ENCODE data around the gene HK3. TPM values are rescaled to one million over a fixed set of nuclear protein-coding genes. Genes with fewer than 3 reads are reported as not detected.

The HK3 gene
- total RNA-seq, 1 experiment from 2014 or later, result 0.17 TPM

DNA sequence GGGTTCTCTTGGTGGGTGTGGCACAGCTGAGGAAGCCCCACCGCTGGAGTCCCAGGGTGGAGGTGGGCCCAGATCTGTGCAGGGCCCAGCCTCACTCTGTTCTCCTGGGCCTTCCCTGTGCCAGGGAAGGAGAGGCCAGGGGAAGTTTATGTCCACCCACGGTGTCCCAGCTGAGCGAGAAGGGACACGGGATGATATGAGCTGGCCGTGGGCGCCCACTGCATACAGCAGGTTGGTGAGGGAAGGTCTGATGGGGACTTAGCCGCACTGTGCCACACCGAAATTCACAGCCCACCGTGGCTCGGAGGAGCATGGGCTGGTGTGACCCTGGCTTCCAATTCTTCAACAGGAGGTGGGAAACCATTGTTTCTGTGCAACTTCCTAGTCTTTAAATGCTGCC lies 54.9 kb downstream of the HK3 start (continued):
- TF ChIP-seq, protein P1, sequence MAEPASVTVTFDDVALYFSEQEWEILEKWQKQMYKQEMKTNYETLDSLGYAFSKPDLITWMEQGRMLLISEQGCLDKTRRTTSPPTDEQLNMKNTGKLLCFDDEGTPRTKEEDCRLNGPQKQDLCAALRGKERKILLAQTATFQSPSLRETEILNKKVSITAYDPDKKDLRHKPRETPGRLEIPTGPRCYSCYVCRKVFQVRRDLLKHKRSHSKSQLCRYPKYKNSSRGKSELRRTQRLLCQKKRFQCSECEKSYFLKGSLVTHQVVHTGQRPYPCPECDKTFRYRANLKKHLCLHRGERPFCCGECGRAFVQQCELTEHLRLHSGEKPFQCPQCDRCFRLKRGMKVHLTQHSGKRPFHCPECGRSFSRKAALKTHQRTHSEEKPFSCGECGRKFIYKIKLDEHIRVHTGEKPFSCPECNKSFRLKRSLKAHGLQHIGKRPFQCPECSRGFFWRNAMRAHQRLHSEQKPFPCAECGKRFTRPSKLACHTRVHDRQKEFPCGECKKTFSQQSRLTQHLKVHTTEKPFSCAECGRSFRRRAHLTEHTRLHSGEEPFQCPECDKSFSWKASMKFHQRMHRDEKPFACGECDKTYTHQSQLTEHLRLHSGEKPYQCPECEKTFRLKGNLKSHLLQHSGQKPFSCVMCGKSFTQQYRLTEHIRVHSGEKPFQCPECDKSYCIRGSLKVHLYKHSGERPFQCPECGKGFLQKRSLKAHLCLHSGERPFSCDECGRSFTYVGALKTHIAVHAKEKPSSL (CRISPR knock-in tag; conservative IDR thresholded peaks at IDR 0.05), result no peak
- TF ChIP-seq, protein P2, sequence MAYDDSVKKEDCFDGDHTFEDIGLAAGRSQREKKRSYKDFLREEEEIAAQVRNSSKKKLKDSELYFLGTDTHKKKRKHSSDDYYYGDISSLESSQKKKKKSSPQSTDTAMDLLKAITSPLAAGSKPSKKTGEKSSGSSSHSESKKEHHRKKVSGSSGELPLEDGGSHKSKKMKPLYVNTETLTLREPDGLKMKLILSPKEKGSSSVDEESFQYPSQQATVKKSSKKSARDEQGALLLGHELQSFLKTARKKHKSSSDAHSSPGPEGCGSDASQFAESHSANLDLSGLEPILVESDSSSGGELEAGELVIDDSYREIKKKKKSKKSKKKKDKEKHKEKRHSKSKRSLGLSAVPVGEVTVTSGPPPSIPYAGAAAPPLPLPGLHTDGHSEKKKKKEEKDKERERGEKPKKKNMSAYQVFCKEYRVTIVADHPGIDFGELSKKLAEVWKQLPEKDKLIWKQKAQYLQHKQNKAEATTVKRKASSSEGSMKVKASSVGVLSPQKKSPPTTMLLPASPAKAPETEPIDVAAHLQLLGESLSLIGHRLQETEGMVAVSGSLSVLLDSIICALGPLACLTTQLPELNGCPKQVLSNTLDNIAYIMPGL (CRISPR knock-in tag; IDR thresholded peaks at IDR 0.05), result no peak
- TF ChIP-seq ATF1 (CRISPR knock-in tag; IDR thresholded peaks at IDR 0.05), result no peak
- TF ChIP-seq, protein P3, sequence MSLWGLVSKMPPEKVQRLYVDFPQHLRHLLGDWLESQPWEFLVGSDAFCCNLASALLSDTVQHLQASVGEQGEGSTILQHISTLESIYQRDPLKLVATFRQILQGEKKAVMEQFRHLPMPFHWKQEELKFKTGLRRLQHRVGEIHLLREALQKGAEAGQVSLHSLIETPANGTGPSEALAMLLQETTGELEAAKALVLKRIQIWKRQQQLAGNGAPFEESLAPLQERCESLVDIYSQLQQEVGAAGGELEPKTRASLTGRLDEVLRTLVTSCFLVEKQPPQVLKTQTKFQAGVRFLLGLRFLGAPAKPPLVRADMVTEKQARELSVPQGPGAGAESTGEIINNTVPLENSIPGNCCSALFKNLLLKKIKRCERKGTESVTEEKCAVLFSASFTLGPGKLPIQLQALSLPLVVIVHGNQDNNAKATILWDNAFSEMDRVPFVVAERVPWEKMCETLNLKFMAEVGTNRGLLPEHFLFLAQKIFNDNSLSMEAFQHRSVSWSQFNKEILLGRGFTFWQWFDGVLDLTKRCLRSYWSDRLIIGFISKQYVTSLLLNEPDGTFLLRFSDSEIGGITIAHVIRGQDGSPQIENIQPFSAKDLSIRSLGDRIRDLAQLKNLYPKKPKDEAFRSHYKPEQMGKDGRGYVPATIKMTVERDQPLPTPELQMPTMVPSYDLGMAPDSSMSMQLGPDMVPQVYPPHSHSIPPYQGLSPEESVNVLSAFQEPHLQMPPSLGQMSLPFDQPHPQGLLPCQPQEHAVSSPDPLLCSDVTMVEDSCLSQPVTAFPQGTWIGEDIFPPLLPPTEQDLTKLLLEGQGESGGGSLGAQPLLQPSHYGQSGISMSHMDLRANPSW (CRISPR knock-in tag; conservative IDR thresholded peaks at IDR 0.05; ENCODE audit: low read depth), result no peak

DNA sequence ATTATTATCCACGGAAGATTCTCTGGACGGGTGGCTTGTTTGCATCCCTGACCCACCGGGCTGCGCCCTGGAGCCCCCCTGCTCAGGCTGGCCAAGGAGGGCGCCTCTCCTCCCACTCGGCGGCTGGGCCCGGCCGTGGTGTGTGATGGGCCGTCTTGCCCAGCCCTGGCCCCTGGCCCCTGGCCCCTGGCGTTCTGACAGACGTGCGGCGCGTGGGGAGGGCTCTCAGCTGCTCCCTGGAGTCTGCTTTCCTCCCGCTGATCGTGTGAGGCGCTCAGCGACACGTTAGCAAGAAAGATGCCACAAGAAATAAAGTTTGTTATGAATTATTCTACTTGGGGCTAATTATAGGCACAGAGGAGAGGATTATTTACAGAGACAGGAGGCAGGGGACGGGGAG lies 55.5 kb downstream of the HK3 start:
- ATAC-seq, result no peak
- peaks cover 8% of the 10 kb centered on the region for H3K4me1 Mint-ChIP-seq

More for the DNA sequence above, 55.5 kb downstream of the HK3 start:
- H3K27ac Mint-ChIP-seq, result no peak overlapping the region
- TF ChIP-seq ZNF121 (CRISPR knock-in tag; IDR thresholded peaks at IDR 0.05), result no peak
- TF ChIP-seq FOXJ3 (CRISPR knock-in tag; IDR thresholded peaks at IDR 0.05; ENCODE audit: borderline replicate concordance), result no peak
- TF ChIP-seq SMAD4 (CRISPR knock-in tag; IDR thresholded peaks at IDR 0.05), result no peak
- TF ChIP-seq, protein P4, sequence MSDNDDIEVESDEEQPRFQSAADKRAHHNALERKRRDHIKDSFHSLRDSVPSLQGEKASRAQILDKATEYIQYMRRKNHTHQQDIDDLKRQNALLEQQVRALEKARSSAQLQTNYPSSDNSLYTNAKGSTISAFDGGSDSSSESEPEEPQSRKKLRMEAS (CRISPR knock-in tag; IDR thresholded peaks at IDR 0.05), result no peak
- TF ChIP-seq ZNF317 (CRISPR knock-in tag; IDR thresholded peaks at IDR 0.05; ENCODE audit: borderline replicate concordance, low read depth), result no peak
- TF ChIP-seq, protein P5, sequence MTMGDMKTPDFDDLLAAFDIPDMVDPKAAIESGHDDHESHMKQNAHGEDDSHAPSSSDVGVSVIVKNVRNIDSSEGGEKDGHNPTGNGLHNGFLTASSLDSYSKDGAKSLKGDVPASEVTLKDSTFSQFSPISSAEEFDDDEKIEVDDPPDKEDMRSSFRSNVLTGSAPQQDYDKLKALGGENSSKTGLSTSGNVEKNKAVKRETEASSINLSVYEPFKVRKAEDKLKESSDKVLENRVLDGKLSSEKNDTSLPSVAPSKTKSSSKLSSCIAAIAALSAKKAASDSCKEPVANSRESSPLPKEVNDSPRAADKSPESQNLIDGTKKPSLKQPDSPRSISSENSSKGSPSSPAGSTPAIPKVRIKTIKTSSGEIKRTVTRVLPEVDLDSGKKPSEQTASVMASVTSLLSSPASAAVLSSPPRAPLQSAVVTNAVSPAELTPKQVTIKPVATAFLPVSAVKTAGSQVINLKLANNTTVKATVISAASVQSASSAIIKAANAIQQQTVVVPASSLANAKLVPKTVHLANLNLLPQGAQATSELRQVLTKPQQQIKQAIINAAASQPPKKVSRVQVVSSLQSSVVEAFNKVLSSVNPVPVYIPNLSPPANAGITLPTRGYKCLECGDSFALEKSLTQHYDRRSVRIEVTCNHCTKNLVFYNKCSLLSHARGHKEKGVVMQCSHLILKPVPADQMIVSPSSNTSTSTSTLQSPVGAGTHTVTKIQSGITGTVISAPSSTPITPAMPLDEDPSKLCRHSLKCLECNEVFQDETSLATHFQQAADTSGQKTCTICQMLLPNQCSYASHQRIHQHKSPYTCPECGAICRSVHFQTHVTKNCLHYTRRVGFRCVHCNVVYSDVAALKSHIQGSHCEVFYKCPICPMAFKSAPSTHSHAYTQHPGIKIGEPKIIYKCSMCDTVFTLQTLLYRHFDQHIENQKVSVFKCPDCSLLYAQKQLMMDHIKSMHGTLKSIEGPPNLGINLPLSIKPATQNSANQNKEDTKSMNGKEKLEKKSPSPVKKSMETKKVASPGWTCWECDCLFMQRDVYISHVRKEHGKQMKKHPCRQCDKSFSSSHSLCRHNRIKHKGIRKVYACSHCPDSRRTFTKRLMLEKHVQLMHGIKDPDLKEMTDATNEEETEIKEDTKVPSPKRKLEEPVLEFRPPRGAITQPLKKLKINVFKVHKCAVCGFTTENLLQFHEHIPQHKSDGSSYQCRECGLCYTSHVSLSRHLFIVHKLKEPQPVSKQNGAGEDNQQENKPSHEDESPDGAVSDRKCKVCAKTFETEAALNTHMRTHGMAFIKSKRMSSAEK (CRISPR knock-in tag; IDR thresholded peaks at IDR 0.05; ENCODE audit: borderline replicate concordance), result no peak
- TF ChIP-seq, protein P3 (CRISPR knock-in tag; conservative IDR thresholded peaks at IDR 0.05; ENCODE audit: low read depth), result no peak
- CTCF ChIA-PET, result no interaction called here
- no peak overlapping the region for H3K4me3 Mint-ChIP-seq
- DNase-seq (ENCODE audit: low spot score), result no peak
- POLR2A ChIA-PET, result no interaction called here
- H3K27me3 Mint-ChIP-seq (ENCODE audit: low read depth), result peaks cover 12% of the 10 kb centered on the region
- no peaks in the 10 kb centered on the region for H3K9me3 Mint-ChIP-seq
- H3K36me3 Mint-ChIP-seq, result no peaks in the 10 kb centered on the region

Measured in WTC11 (cell line).